Calu3 (cell line): ENCODE results near the gene CUL9. TPM values are rescaled to one million over a fixed set of nuclear protein-coding genes. Genes with fewer than 3 reads are reported as not detected.

Source experiments
- BruUV-seq: library from RNA; stranded (reverse); fragments of 400-500 nt; replicated peaks from 2 replicates; lab custom pipeline; 2021; lab: Mats Ljungman, UMichigan
- CTCF ChIA-PET: fragments of 300-600 bp; sonication (Branson Sonifier 250); formaldehyde crosslinking; loops from one replicate; lab custom pipeline; 2022; ENCODE audit warnings: antibody characterized with exemption; lab: Charles Lee
- DNase-seq: peaks from one replicate; pipeline ENCODE4 v3.0.0; 2022
- H3K27ac Mint-ChIP-seq: one replicate; pipeline ENCODE4 v1.8.0; 2022; ENCODE audit warnings: mixed read lengths; ENCODE audit not compliant: unreplicated experiment
- H3K27me3 Mint-ChIP-seq: one replicate; pipeline ENCODE4 v1.8.0; 2022; ENCODE audit warnings: mixed read lengths; ENCODE audit not compliant: unreplicated experiment
- H3K36me3 Mint-ChIP-seq: one replicate; pipeline ENCODE4 v1.8.0; 2022; ENCODE audit warnings: mild to moderate bottlenecking, moderate library complexity, mixed read lengths; ENCODE audit not compliant: insufficient read depth, unreplicated experiment
- H3K4me1 Mint-ChIP-seq: one replicate; pipeline ENCODE4 v1.8.0; 2022; ENCODE audit warnings: mild to moderate bottlenecking, low read depth, mixed read lengths; ENCODE audit not compliant: unreplicated experiment
- H3K4me3 Mint-ChIP-seq: one replicate; pipeline ENCODE4 v1.8.0; 2022; ENCODE audit warnings: mild to moderate bottlenecking, low read depth, moderate library complexity, mixed read lengths; ENCODE audit not compliant: unreplicated experiment
- H3K9me3 Mint-ChIP-seq: one replicate; pipeline ENCODE4 v1.8.0; 2022; ENCODE audit warnings: low read depth, mixed read lengths; ENCODE audit not compliant: unreplicated experiment
- intact Hi-C: fragments of 100-400 bp; cut with micrococcal nuclease; formaldehyde crosslinking; loops from one replicate; pipeline ENCODE4 v1.10.0; 2022; ENCODE audit not compliant: unreplicated experiment
- total RNA-seq: library from RNA; stranded (reverse); gene quantifications from 2 replicates; pipeline ENCODE4 v1.2.3, GENCODE V29; 2022
- TF ChIP-seq, protein P1 (sequence below): fragments of 200-600 bp; IDR thresholded peaks from one replicate; pipeline ENCODE4 v1.8.0; 2022; ENCODE audit warnings: antibody characterized with exemption; ENCODE audit not compliant: unreplicated experiment

The CUL9 gene
- total RNA-seq, 1 experiment from 2014 or later: 73.1 TPM

DNA sequence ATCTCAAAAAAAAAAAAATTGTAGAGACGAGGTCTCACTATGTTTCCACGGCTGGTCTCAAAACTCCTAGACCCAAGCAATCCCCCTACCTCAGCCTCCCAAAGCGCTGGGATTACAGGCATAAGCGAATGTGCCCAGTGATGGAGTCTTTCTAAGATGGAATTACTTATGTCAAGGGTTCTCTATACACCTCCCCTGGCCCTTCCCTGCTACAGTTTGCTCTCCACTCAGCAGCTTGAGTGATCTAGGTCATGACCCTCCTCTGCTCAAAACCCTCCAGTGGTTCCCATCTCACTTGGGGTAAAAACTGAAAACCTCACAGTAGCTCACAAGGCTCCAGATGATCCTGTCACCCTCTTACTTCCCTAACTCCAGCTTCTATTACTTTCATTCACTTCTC lies 49.1 kb downstream of the CUL9 start:
- CTCF ChIA-PET: interaction anchor here (0.7 kb wide), 1 partner anchor 1798 kb away, joined by 3 read pairs; no protein-coding TSS in a partner anchor
- intact Hi-C loops: no loop called here
- TF ChIP-seq, protein P1, sequence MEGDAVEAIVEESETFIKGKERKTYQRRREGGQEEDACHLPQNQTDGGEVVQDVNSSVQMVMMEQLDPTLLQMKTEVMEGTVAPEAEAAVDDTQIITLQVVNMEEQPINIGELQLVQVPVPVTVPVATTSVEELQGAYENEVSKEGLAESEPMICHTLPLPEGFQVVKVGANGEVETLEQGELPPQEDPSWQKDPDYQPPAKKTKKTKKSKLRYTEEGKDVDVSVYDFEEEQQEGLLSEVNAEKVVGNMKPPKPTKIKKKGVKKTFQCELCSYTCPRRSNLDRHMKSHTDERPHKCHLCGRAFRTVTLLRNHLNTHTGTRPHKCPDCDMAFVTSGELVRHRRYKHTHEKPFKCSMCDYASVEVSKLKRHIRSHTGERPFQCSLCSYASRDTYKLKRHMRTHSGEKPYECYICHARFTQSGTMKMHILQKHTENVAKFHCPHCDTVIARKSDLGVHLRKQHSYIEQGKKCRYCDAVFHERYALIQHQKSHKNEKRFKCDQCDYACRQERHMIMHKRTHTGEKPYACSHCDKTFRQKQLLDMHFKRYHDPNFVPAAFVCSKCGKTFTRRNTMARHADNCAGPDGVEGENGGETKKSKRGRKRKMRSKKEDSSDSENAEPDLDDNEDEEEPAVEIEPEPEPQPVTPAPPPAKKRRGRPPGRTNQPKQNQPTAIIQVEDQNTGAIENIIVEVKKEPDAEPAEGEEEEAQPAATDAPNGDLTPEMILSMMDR: no peak
- H3K27ac Mint-ChIP-seq: no peak overlapping the region
- H3K27me3 Mint-ChIP-seq: peaks cover 26% of the 10 kb centered on the region
- H3K36me3 Mint-ChIP-seq: peaks cover 25% of the 10 kb centered on the region
- no peaks in the 10 kb centered on the region for H3K9me3 Mint-ChIP-seq
- no TSS peak for BruUV-seq
- peaks cover 4% of the 10 kb centered on the region for H3K4me1 Mint-ChIP-seq
- no peak for DNase-seq
- H3K4me3 Mint-ChIP-seq: no peak overlapping the region

DNA sequence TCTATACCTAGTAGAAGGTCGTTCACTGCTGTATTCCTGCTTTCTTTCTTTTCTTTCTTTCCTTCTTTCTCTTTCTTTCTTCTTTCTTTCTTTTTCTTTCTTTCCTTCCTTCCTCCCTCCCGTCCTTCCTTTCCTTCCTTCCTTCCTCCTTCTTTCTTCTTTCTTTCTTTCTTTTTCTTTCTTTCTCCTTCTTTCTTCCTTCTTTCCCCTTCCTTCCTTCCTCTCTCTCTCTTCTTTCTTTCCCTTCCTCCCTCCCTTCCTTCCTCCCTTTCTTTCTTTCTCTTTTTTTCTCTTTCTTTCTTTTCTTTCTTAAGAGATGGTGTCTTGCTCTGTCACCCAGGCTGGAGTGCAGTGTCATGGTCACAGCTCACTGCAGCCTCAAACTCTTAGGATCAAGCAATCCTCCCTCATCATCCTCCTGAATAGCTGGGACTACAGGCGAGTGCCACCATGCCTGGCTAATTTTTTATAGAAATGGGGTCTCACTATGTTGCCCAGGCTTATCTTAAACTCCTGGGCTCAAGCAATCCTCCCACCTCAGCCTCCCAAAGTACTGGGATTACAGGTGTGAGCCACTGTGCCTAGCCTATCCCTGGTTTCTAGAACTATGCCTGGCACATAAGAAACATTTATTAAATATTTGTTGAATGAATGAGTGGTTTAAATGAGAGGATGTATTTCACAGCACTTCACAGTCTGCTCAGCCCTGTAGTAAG lies 49.9 kb downstream of the CUL9 start:
- Mint-ChIP-seq H3K36me3 (peaks cover 25% of the 10 kb centered on the region), H3K4me3 (no peak overlapping the region), H3K4me1 (no peaks in the 10 kb centered on the region), H3K27me3 (peaks cover 26% of the 10 kb centered on the region), H3K27ac (no peak overlapping the region), H3K9me3 (no peaks in the 10 kb centered on the region)
- BruUV-seq: no TSS peak
- DNase-seq: no peak
- intact Hi-C loops: no loop called here
- CTCF ChIA-PET: no interaction called here
- TF ChIP-seq, protein P1: no peak

GRCh38 chr6:43235841-43236240 lies 53.8 kb downstream of the CUL9 start:
- CTCF ChIA-PET: no interaction called here
- intact Hi-C loops: no loop called here
- TF ChIP-seq, protein P1: no peak
- no peak overlapping the region for H3K4me3 Mint-ChIP-seq
- no peaks in the 10 kb centered on the region for H3K9me3 Mint-ChIP-seq
- no peaks in the 10 kb centered on the region for H3K36me3 Mint-ChIP-seq
- H3K27ac Mint-ChIP-seq: no peak overlapping the region
- peaks cover 24% of the 10 kb centered on the region for H3K27me3 Mint-ChIP-seq
- BruUV-seq: no TSS peak
- no peak for DNase-seq
- H3K4me1 Mint-ChIP-seq: no peaks in the 10 kb centered on the region

- Mint-ChIP-seq H3K27ac (no peak overlapping the region), H3K4me1 (no peaks in the 10 kb centered on the region), H3K4me3 (no peak overlapping the region), H3K27me3 (no peaks in the 10 kb centered on the region), H3K36me3 (no peaks in the 10 kb centered on the region), H3K9me3 (no peaks in the 10 kb centered on the region)
- TF ChIP-seq, protein P1: no peak
- intact Hi-C loops: no loop called here
- CTCF ChIA-PET: interaction anchor here (0.7 to 1.8 kb wide), 2 partner anchors 10 to 132 kb away, joined by 3 to 14 read pairs; partner anchors contain the start of gene DNPH1
- DNase-seq: no peak
- no TSS peak for BruUV-seq
These were observed 57.1 kb downstream of the CUL9 start for GRCh38 chr6:43239054-43239453.
